Measurements from ENCODE around the gene NRXN2.

NRXN2 gene

GRCh38 chr11:64655941-64656601 lies 66.9 kb downstream of the NRXN2 start (continued):
- TF ChIP-seq ZSCAN23 (tag by site-specific recombination; IDR thresholded peaks at IDR 0.05) (no peak), ZNF623 (tag by site-specific recombination; IDR thresholded peaks at IDR 0.05) (no peak), GLIS2 (tag by site-specific recombination; IDR thresholded peaks at IDR 0.05) (no peak), GLIS1 (tag by site-specific recombination; IDR thresholded peaks at IDR 0.05) (peak; percentile 21; the same call in 1 of the 2 replicates), ZNF513 (tag by site-specific recombination; IDR thresholded peaks at IDR 0.05) (no peak), ZNF362 (tag by site-specific recombination; IDR thresholded peaks at IDR 0.05) (no peak), ZSCAN16 (tag by site-specific recombination; IDR thresholded peaks at IDR 0.05) (no peak), SETDB1 (IDR thresholded peaks at IDR 0.05; ENCODE audit: insufficient read length, low read length) (no peak), MEIS1 (CRISPR knock-in tag; IDR thresholded peaks at IDR 0.05; ENCODE audit: borderline replicate concordance) (no peak), ZNF488 (tag by site-specific recombination; IDR thresholded peaks at IDR 0.05) (no peak), KLF17 (tag by site-specific recombination; IDR thresholded peaks at IDR 0.05) (0 out of 2 replicates have a peak, but pooled peaks have one; percentile 22)

GRCh38 chr11:64654958-64655541 lies 67.9 kb downstream of the NRXN2 start:
- H3K9me3 ChIP-seq (ENCODE audit: control insufficient read depth, insufficient read depth, low read depth, low read length), result no peaks in the 10 kb centered on the region
- TF ChIP-seq KLF9 (tag by site-specific recombination; IDR thresholded peaks at IDR 0.05; ENCODE audit: low read depth), result no peak
- no peak for TF ChIP-seq ZNF843 (tag by site-specific recombination; IDR thresholded peaks at IDR 0.05)
- TF ChIP-seq GLI2 (tag by site-specific recombination; IDR thresholded peaks at IDR 0.05; ENCODE audit: borderline replicate concordance, low read depth), result no peak
- no peak for TF ChIP-seq EGR2 (tag by site-specific recombination; IDR thresholded peaks at IDR 0.05; ENCODE audit: low read depth)
- no peak for TF ChIP-seq BCL11A (tag by site-specific recombination; IDR thresholded peaks at IDR 0.05; ENCODE audit: low read depth)
- no peak for TF ChIP-seq PATZ1 (tag by site-specific recombination; IDR thresholded peaks at IDR 0.05)
- TF ChIP-seq ZNF501 (tag by site-specific recombination; IDR thresholded peaks at IDR 0.05), result no peak
- no peak for TF ChIP-seq ZBTB10 (tag by site-specific recombination; IDR thresholded peaks at IDR 0.05)
- TF ChIP-seq MYNN (tag by site-specific recombination; IDR thresholded peaks at IDR 0.05; ENCODE audit: borderline replicate concordance), result no peak
- no peak for TF ChIP-seq ZNF24 (tag by site-specific recombination; IDR thresholded peaks at IDR 0.05)
- CTCF ChIA-PET, result interaction anchor here (1.2 to 9.8 kb wide), 4 partner anchors 10 to 166 kb away, joined by 3 to 90 read pairs (median 5); no protein-coding TSS in a partner anchor
- no peaks in the 10 kb centered on the region for H3K4me1 ChIP-seq (ENCODE audit: control insufficient read depth, insufficient read depth, low read length)
- H3K4me3 ChIP-seq (ENCODE audit: low read depth, low read length), result no peak overlapping the region
- H3K36me3 ChIP-seq (ENCODE audit: control insufficient read depth in 2 of 2, insufficient read depth in 1 of 2, low read length in 2 of 2), result no peaks in the 10 kb centered on the region
- POLR2A ChIA-PET, result no interaction called here
- H3K27ac ChIP-seq (ENCODE audit: extremely low read depth, low read depth, low read length), result no peak overlapping the region
